Stimulated activated CD8-positive, alpha-beta memory T cell treated with anti-CD3 and anti-CD28 coated beads, Interleukin-4, amount 100 ng/mL, for 1 hour (primary cell): ENCODE measurements around the gene RHOB.
"Not testable (repeated sequence)": the region's sequence is repeated elsewhere in the genome, so short reads cannot be mapped to it uniquely, and the experiment has no call there.

Experiments used
- DNase-seq, 2 donors: peaks; one replicate each; pipeline ENCODE4 v3.0.0-alpha.2; 2020; ENCODE audit warnings: low read depth in 2 of 2, low spot score in 1 of 2

The RHOB gene

DNA sequence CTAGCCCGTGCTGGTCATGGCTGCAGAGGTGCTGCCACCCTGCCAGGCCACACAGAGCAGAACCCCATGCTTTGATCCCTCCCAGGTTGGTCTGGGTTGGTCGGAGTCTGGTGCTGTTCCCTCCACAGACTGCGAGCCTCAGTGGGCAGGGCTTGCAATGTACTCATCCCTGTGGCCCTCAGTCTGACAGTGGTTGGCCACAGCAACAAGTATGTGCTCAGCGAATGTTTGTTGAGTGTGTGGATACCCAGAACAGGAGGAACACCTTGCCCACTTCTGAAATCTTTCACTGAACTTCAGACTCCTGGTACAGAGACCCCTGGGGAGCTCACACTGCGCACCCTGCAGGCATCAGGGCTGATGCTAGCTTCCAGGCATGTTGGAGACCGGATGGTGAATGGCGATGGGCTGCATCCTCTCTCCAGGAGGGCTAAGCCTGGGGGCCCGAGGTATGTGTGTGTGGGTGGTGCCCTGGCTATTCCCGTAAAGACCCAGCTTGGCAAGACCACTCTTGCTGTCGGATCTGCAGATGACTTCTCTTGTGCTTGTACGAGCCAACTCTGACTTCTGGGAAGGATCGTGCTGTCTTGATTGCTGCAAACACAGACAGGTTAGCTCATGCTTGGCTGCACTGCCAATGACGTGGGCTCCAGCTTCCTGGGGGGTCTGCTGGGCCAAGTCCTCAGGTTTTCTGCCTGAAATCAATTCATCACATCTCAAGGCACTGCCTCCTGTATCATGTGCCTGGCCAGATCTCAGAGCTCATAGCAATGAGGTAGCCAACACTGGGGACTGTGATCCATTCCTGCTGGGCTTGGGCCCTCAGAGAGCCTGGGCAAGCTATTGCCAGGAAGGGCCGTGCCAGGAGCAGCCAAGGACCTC, 43.7 kb downstream of the RHOB start:
- no peak for DNase-seq

DNA sequence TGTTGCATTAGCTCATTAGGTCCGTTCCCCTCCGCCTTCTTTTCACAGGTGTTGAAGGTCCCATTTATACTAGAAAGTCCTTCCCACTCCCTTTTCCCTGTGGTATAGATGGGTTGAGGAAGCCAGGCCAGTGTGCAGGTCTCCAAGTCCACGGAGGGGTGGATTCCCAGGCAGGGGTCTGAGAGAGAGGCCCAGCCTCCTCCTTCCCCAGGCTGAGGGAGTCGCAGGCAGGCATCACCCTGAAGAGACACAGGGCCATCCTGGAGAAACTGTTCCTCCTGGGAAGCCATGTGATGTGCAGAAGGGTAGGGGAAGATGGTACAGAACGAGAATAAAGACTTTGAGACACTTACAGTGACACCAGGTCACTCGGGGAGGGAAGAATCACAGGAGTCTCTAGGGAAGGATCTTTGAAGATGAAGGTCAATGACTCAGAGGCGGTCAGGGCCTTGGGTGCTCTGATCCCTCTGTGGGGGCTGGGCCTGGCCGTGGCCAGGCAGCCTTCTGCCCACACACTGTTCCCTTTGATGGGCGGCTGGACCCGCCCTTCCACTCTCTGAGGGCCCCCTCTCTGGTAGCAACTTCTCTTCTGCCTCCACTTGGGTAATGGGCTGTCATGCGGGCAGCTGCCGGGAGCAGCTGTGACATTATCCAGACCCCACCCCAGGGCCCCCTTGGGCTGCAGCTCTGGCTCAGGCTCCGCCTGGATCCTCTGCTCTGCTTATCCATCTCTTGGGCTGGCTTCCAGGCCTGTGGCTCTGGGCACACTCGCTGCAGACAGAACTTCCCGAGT, 45.1 kb downstream of the RHOB start:
- DNase-seq = no peak

DNA sequence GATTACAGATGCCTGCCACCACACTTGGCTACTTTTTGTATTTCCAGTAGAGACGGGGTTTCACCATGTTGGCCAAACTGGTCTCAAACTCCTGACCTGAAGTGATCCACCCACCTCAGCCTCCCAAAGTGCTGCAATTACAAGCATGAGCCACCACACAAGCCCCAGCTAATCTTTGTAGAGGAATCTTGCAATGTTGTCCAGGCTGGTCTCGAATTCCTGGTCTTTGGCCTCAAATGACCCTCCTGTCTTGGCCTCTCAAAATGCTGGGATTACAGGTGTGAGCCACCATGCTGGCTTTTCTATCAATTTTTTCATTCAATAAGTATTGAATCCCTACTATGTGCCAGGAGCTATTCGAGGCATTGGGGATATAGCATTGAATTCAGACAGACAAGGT, 46.2 kb downstream of the RHOB start:
- not testable (repeated sequence) for DNase-seq

DNA sequence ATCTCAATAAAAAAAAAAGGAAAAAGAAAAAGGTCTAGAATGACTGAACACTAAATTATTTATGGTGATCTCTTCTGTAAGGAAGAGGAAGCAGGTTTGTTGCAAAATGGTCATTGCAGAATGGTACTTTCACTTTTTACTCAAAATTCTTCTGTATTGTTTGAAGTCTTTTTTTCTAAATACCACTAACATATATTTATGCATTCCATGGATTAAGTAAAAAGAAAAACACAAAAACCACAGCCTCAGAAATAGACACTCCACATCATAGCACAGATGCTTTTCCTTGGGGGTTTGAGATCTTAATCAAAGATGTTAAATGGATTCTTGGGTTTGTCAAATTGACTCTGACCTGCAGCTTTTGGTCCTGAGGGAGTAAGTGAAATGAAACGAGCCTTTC, 47.4 kb downstream of the RHOB start:
- DNase-seq = no peak

DNA sequence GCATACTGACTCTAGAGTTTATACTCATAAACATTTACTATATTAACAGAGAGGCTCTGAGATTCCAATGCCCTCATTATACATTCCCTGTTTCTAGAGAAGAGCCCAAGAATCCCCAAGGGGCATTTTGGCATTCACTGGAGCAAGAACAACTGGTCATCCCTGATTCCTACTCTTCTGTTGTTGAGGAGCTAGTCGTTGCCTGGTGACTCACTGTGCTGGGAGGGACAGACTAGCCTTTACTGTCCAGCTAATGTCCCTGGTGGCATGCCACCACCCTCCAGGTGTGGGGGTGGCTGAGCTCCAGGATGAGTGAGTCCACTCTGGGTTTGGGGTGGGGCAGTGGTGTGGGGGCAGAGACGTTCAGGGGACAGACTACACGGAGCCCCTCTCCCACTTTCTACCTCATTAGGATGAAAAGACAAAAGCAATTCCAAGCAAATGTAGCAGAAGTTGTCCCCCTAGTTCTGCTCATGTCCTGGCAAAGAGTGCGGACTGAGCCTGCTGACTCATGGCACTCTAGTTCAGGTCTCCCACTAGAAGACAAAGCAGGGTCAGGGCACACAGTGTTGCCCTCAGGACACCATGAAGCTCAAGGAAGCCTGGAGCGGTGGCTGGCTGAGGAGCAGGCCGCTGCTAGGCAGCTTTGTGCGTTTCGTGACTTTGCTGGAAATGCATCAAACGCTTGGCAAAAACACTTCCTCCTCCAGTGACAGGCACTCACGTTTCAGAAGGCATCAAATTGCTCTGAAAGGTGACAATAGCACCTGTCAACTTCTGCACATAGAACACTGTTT, 49.4 kb downstream of the RHOB start:
- no peak for DNase-seq

DNA sequence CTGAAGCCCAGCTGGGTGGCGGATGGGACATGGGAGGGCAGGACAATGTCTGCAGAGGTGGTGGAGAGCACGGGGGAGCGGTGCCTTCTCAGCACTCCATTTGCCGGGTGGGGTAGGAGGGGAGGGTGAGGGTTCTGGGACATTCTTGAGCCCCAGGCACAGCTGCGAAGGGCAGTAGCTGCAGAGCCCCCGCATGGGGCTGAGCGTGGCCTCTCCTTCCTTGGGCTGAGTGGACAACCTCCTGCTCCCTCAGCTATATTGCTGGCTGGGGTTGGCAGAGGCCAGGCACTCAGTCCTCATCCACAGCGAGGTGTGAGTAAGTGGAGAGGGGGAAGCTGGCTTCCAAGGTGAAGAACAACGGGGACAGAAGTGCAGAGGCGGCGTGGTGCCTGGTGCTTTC, 50.1 kb downstream of the RHOB start:
- DNase-seq = no peak
